GM13977 (cell line): ENCODE data around the gene KDM2B.
"Not testable (repeated sequence)": the region's sequence is repeated elsewhere in the genome, so short reads cannot be mapped to it uniquely, and the experiment has no call there.

Experiments used
- DNase-seq: peaks from one replicate; pipeline ENCODE4 v3.0.0; 2012; ENCODE audit warnings: low spot score
- CTCF ChIP-seq: IDR thresholded peaks from 2 replicates; pipeline ENCODE4 v1.5.1; 2012; ENCODE audit warnings: mild to moderate bottlenecking, control low read depth; ENCODE audit not compliant: insufficient read depth; ENCODE audit errors: extremely low read depth, missing control alignments
- in situ Hi-C: fragments of 300-500 bp; cut with MboI; formaldehyde crosslinking; loops from one replicate; pipeline ENCODE4 v1.12.0; 2022; ENCODE audit warnings: low sequenced_read_pairs, low pct_unique_long_range_greater_than_20kb, mixed read lengths, inconsistent platforms; ENCODE audit not compliant: unreplicated experiment

Gene KDM2B

DNA sequence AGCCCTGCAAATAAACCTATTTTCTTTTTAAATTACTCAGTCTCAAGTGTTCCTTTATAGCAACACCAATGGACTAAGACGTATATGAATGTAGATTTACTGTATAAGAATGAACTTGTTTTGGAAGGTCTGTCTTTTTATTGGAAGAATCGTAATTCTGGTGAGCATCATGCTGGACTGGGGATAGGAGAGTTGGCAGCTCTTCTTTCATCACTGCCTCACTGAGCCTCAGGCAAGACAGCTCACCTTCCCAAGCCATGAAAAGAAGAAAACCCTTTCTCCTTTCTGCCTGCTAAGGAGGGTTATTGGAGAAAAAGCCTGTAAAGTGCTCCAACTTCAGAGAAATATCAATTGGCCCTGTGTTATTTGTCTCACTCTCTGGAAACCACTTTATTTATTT lies 190.0 kb downstream of the KDM2B start:
- TF ChIP-seq CTCF: no peak
- in situ Hi-C loops: no loop called here
- DNase-seq: no peak

- TF ChIP-seq CTCF: no peak
- in situ Hi-C loops: no loop called here
- no peak for DNase-seq
Measured at GRCh38 chr12:121388421-121388981, 192.3 kb downstream of the KDM2B start.

- DNase-seq, in situ Hi-C loops: not testable (repeated sequence)
Measured at GRCh38 chr12:121384891-121385290, 195.9 kb downstream of the KDM2B start.

GRCh38 chr12:121383601-121384021 lies 197.2 kb downstream of the KDM2B start:
- no peak for TF ChIP-seq CTCF
- in situ Hi-C loops: no loop called here
- DNase-seq: no peak

DNA sequence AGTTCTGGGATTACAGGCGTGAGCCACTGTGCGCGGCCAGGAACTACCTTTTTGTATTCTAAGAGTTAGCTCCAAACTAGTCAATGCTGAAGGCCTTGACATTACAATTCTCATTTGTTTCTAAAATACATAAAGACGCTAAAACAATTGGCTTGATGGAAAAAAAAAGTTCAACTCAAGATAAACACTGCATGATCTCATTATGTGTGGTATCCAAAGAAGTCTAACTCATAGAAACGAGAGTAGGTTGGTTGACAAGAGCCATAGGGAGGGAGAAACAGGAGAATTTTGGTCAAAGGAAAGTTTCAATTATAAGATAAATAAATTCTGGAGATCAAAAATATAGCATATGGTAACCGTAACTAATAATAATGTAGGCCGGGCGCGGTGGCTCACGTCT lies 200.9 kb downstream of the KDM2B start:
- in situ Hi-C loops: no loop called here
- DNase-seq: no peak
- TF ChIP-seq CTCF: no peak
